Prostate gland (tissue), 2 donors: Measurements from ENCODE around the gene SLC43A3.

Experiments used
- CTCF ChIP-seq, 4 experiments: fragments of 200-600 bp in 2 of 4; fragments of 450-650 bp in 2 of 4; sonication (generic) in 2 of 4; IDR thresholded peaks; 1 replicate in 3 of 4; 2 replicates in 1 of 4; pipeline ENCODE4 v1.5.1; 2016 to 2019; ENCODE audit warnings: antibody characterized with exemption in 4 of 4, mild to moderate bottlenecking in 2 of 4, moderate library complexity in 2 of 4
- POLR2A ChIP-seq: fragments of 450-650 bp; IDR thresholded peaks from one replicate; pipeline ENCODE4 v1.6.1; 2016; ENCODE audit warnings: antibody characterized with exemption, mild to moderate bottlenecking

GRCh38 chr11:57460022-57460757 lies 33.3 kb upstream of the SLC43A3 start, which contains the start of gene RTN4RL2:
- no peak for TF ChIP-seq CTCF (IDR thresholded peaks at IDR 0.05)
- no peak for TF ChIP-seq POLR2A
